PC-3 (cell line): ENCODE data around the gene PORCN. TPM values are rescaled to one million over a fixed set of nuclear protein-coding genes. Genes with fewer than 3 reads are reported as not detected.

Experiments
- ATAC-seq: fragments of 200-7000 bp; cut with Tn5 transposase; 2 replicates; pipeline ENCODE4 v1.9.1; 2020; ENCODE audit warnings: mild to moderate bottlenecking, moderate library complexity
- BruUV-seq: library from RNA; stranded (reverse); fragments of 400-500 nt; replicated peaks from 2 replicates; lab custom pipeline; 2021; lab: Mats Ljungman, UMichigan
- CTCF ChIA-PET: fragments of 300-600 bp; sonication (Branson Sonifier 250); formaldehyde crosslinking; loops from one replicate; lab custom pipeline; 2022; ENCODE audit warnings: antibody characterized with exemption; lab: Charles Lee
- POLR2A ChIA-PET: fragments of 300-600 bp; sonication (Branson Sonifier 250); formaldehyde crosslinking; loops from one replicate; lab custom pipeline; 2022; ENCODE audit warnings: antibody characterized with exemption; ENCODE audit not compliant: unreplicated experiment; lab: Charles Lee
- DNase-seq: peaks from one replicate; pipeline ENCODE4 v3.0.0-alpha.2; 2015
- H2AFZ ChIP-seq: fragments of 300-600 bp; sonication (generic); 2 replicates; pipeline ENCODE4 v1.6.0; 2016; ENCODE audit warnings: antibody characterized with exemption, low read length
- H3F3A ChIP-seq: fragments of 300-600 bp; sonication (generic); one replicate; pipeline ENCODE4 v1.6.0; 2017; ENCODE audit warnings: antibody characterized with exemption, low read length, control low read depth, mild to moderate bottlenecking; ENCODE audit not compliant: unreplicated experiment
- H3K27ac ChIP-seq: fragments of 300-600 bp; sonication (generic); 2 replicates; pipeline ENCODE4 v1.5.1; 2016; ENCODE audit warnings: mild to moderate bottlenecking, low read length
- H3K27me3 ChIP-seq: fragments of 300-600 bp; sonication (generic); 2 replicates; pipeline ENCODE4 v1.6.1; 2016; ENCODE audit warnings: low read length, mixed read lengths
- H3K36me3 ChIP-seq: fragments of 300-600 bp; sonication (generic); 2 replicates; pipeline ENCODE4 v1.6.1; 2016; ENCODE audit warnings: low read depth, mixed run types, low read length, mixed read lengths
- H3K4me1 ChIP-seq: fragments of 300-600 bp; sonication (generic); 2 replicates; pipeline ENCODE4 v1.5.1; 2016; ENCODE audit warnings: low read length; ENCODE audit not compliant: insufficient read depth
- H3K4me2 ChIP-seq: fragments of 300-600 bp; sonication (generic); 2 replicates; pipeline ENCODE4 v1.6.0; 2016; ENCODE audit warnings: low read length
- H3K4me3 ChIP-seq: fragments of 300-600 bp; sonication (generic); 2 replicates; pipeline ENCODE4 v1.5.1; 2016; ENCODE audit warnings: mild to moderate bottlenecking, low read length, mixed read lengths
- H3K79me2 ChIP-seq: fragments of 300-600 bp; sonication (generic); 2 replicates; pipeline ENCODE4 v1.6.1; 2017; ENCODE audit warnings: low read length, mixed read lengths
- H3K9ac ChIP-seq: fragments of 300-600 bp; sonication (generic); 2 replicates; pipeline ENCODE4 v1.6.0; 2016; ENCODE audit warnings: mild to moderate bottlenecking, low read length
- H3K9me2 ChIP-seq: fragments of 300-600 bp; sonication (generic); replicated peaks from 2 replicates; pipeline ENCODE4 v1.6.1; 2016; ENCODE audit warnings: mixed run types, low read length, mixed read lengths
- H3K9me3 ChIP-seq: fragments of 300-600 bp; sonication (generic); 2 replicates; pipeline ENCODE4 v1.6.1; 2016; ENCODE audit warnings: low read length, mixed read lengths
- H4K20me1 ChIP-seq: fragments of 300-600 bp; sonication (generic); 2 replicates; pipeline ENCODE4 v1.6.1; 2016; ENCODE audit warnings: low read length, mixed read lengths
- CTCF ChIP-seq: fragments of 300-600 bp; sonication (generic); conservative IDR thresholded peaks from 2 replicates; pipeline ENCODE4 v1.5.1; 2017; ENCODE audit warnings: antibody characterized with exemption, low read depth, mild to moderate bottlenecking, low read length
- EZH2 ChIP-seq: fragments of 300-600 bp; sonication (generic); IDR thresholded peaks from one replicate; pipeline ENCODE4 v1.6.1; 2017; ENCODE audit warnings: antibody characterized with exemption, mild to moderate bottlenecking, low read length; ENCODE audit not compliant: unreplicated experiment
- EZH2phosphoT487 ChIP-seq: fragments of 300-600 bp; sonication (generic); IDR thresholded peaks from 2 replicates; pipeline ENCODE4 v1.6.1; 2018; ENCODE audit warnings: mild to moderate bottlenecking, antibody characterized with exemption, low read length, borderline replicate concordance
- intact Hi-C: fragments of 100-400 bp; cut with micrococcal nuclease; formaldehyde crosslinking; loops from 2 replicates; pipeline ENCODE4 v1.9.0; 2023
- total RNA-seq: library from RNA; depleted of rRNA; stranded (reverse); fragments of >200 nt; gene quantifications from 2 replicates; pipeline ENCODE4 v1.2.3, GENCODE V29; 2014

PORCN gene
- total RNA-seq, 1 experiment from 2014 or later = 38.9 TPM

- no peaks in the 10 kb centered on the region for H3K9me2 ChIP-seq
- H3K9ac ChIP-seq = peak within 1 kb of the TSS; percentile 88
- POLR2A ChIA-PET = interaction anchor here (0.6 kb wide), 1 partner anchor 11 kb away, joined by 3 read pairs; no protein-coding TSS in a partner anchor
- ATAC-seq (peak; percentile 86), DNase-seq (peak; percentile 95)
- peak within 1 kb of the TSS; percentile 68 for H3K27ac ChIP-seq
- no peaks in the 10 kb centered on the region; the same call in 1 of the 2 replicates for H3K36me3 ChIP-seq
- TF ChIP-seq EZH2phosphoT487 (no peak), CTCF (peak; percentile 58)
- intact Hi-C loops = no loop called here
- H3K79me2 ChIP-seq = peaks cover 21% of the 10 kb centered on the region
- peaks cover 9% of the 10 kb centered on the region for H3K4me1 ChIP-seq
- peak within 1 kb of the TSS; percentile 77 for H3K4me2 ChIP-seq
- no peaks in the 10 kb centered on the region for H3K27me3 ChIP-seq
- CTCF ChIA-PET = interaction anchor here (0.7 kb wide), 2 partner anchors 19 to 64 kb away, joined by 3 to 7 read pairs; partner anchors contain the start of gene FTSJ1
- peak within 1 kb of the TSS; percentile 84 for H3K4me3 ChIP-seq
- H4K20me1 ChIP-seq = no peaks in the 10 kb centered on the region
- BruUV-seq = no TSS peak
- H2AFZ ChIP-seq = peak within 1 kb of the TSS; percentile 96
- H3K9me3 ChIP-seq = no peaks in the 10 kb centered on the region
- no peaks in the 10 kb centered on the region for H3F3A ChIP-seq
These were observed 30.7 kb downstream of the PORCN start, which contains the start of gene TBC1D25 for GRCh38 chrX:48539345-48540027. Gene TBC1D25, plus strand, starts transcription at chrX:48539714. Its CDS starts 84 bp downstream, at chrX:48539798.

GRCh38 chrX:48540028-48540375, 31.2 kb downstream of the PORCN start:
- H2AFZ ChIP-seq = peak overlapping the region; percentile 96
- TF ChIP-seq EZH2 = no peak
- no peak for TF ChIP-seq EZH2phosphoT487
- no peak for TF ChIP-seq CTCF
- POLR2A ChIA-PET = no interaction called here
- no peaks in the 10 kb centered on the region for H3K9me2 ChIP-seq
- peak overlapping the region; percentile 77 for H3K4me2 ChIP-seq
- H3K4me1 ChIP-seq = peaks cover 9% of the 10 kb centered on the region
- H3K36me3 ChIP-seq = no peaks in the 10 kb centered on the region; the same call in 1 of the 2 replicates
- BruUV-seq = no TSS peak
- H3K9ac ChIP-seq = peak overlapping the region; percentile 88
- ATAC-seq (peak; percentile 67), DNase-seq (no peak)
- H3F3A ChIP-seq = no peaks in the 10 kb centered on the region
- intact Hi-C loops = no loop called here
- H3K9me3 ChIP-seq = no peaks in the 10 kb centered on the region
- H3K27ac ChIP-seq = peak overlapping the region; percentile 68
- H4K20me1 ChIP-seq = no peaks in the 10 kb centered on the region
- peak overlapping the region; percentile 84 for H3K4me3 ChIP-seq
- peaks cover 21% of the 10 kb centered on the region for H3K79me2 ChIP-seq
- CTCF ChIA-PET = interaction anchor here (0.5 to 0.7 kb wide), 2 partner anchors 64 to 667 kb away, joined by 3 to 4 read pairs; partner anchors contain the start of gene FTSJ1
- H3K27me3 ChIP-seq = no peaks in the 10 kb centered on the region

- intact Hi-C loops = no loop called here
- H3K9me2 ChIP-seq = no peaks in the 10 kb centered on the region
- ChIA-PET POLR2A (no interaction called here), CTCF (interaction anchor here (0.5 kb wide), 1 partner anchor 668 kb away, joined by 4 read pairs; no protein-coding TSS in a partner anchor)
- no peaks in the 10 kb centered on the region for H3K9me3 ChIP-seq
- H3K4me3 ChIP-seq = peak overlapping the region; percentile 84
- ATAC-seq = no peak
- no peaks in the 10 kb centered on the region for H3K27me3 ChIP-seq
- no peak for DNase-seq
- no peak for TF ChIP-seq EZH2
- TF ChIP-seq EZH2phosphoT487 = no peak
- no peak for TF ChIP-seq CTCF
- no peaks in the 10 kb centered on the region; the same call in 1 of the 2 replicates for H3K36me3 ChIP-seq
- no peaks in the 10 kb centered on the region for H4K20me1 ChIP-seq
- peak overlapping the region; percentile 77 for H3K4me2 ChIP-seq
- peaks cover 21% of the 10 kb centered on the region for H3K79me2 ChIP-seq
- H2AFZ ChIP-seq = peak overlapping the region; percentile 96; the same call in 1 of the 2 replicates
- H3K27ac ChIP-seq = no peak overlapping the region
- H3K9ac ChIP-seq = peak overlapping the region; percentile 88
- peaks cover 9% of the 10 kb centered on the region for H3K4me1 ChIP-seq
- BruUV-seq = TSS peak; percentile 46
- no peaks in the 10 kb centered on the region for H3F3A ChIP-seq
These were observed 31.7 kb downstream of the PORCN start for GRCh38 chrX:48540480-48540879.
